ENCODE measurements around the gene CPA4. TPM values are rescaled to one million over a fixed set of nuclear protein-coding genes. Genes with fewer than 3 reads are reported as not detected.

Gene CPA4
- total and polyA plus RNA-seq, 2 of the 13 experiments (the other 11 are each of a cell fraction or from before 2014, with no cell fraction given): 0.20 to 0.22 TPM

DNA sequence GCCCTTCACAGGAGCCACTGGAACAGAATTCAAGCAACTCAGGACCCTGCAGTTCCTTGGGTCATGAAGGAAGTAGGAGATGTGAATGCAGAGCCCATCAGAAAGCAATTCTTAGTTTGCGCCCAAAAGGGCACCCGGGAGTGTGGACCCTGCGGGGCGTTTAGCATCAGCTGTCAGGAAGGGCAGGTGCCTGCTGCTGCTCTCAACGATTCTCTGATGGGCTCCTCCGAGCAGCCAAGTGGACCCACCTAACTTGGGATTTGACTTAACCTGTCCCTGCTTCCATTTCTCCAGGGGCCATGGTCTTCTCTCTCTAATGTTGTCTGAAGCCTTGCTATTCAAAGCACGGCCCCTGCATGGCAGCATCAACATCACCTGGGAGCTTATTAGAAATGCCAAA lies 68.7 kb downstream of the CPA4 start:
- no peak overlapping the region for H3K27ac ChIP-seq (ENCODE audit: extremely low read length, insufficient read depth, low read length)
- DNase-seq (ENCODE audit: low spot score) (no peak), ATAC-seq (no peak), FAIRE-seq (no peak)
- WGBS (ENCODE audit: low lambda C conversion rate): 20% methylated on average over 1 of the region's 7 CpGs
- peaks cover 1 to 24% of the 10 kb centered on the region in 2 experiments; a peak in 4 of 5 replicates for H3K27me3 ChIP-seq (ENCODE audit: control insufficient read depth in 1 of 2, insufficient read depth in 2 of 2, low read length in 2 of 2)
- H4K20me1 ChIP-seq (ENCODE audit: insufficient read depth, low read length): no peaks in the 10 kb centered on the region
- H3K79me2 ChIP-seq (ENCODE audit: insufficient read depth, low read length): no peaks in the 10 kb centered on the region
- H3K4me1 ChIP-seq (ENCODE audit: insufficient read depth, low read length): peaks cover 30% of the 10 kb centered on the region
- H3K9me3 ChIP-seq (ENCODE audit: low read length): no peaks in the 10 kb centered on the region; the same call in 1 of the 2 replicates
- H3K4me2 ChIP-seq (ENCODE audit: low read depth, low read length): no peak overlapping the region
- POLR2A ChIA-PET: no interaction called here
- no TSS peak for BruUV-seq (replicated peaks)
- H3K36me3 ChIP-seq (replicated peaks in 1 of 2; ENCODE audit: control insufficient read depth in 1 of 2, insufficient read depth in 2 of 2, low read length in 2 of 2): no peaks in the 10 kb centered on the region
- TF ChIP-seq FOXC1 (CRISPR knock-in tag; IDR thresholded peaks at IDR 0.05; ENCODE audit: borderline replicate concordance) (no peak), ZNF225 (CRISPR knock-in tag; IDR thresholded peaks at IDR 0.05) (no peak), CAMTA2 (CRISPR knock-in tag; IDR thresholded peaks at IDR 0.05; ENCODE audit: borderline replicate concordance) (no peak), RARG (CRISPR knock-in tag; IDR thresholded peaks at IDR 0.05; ENCODE audit: low read depth) (no peak), CENPX (CRISPR knock-in tag; IDR thresholded peaks at IDR 0.05) (no peak), KDM1A (CRISPR knock-in tag; IDR thresholded peaks at IDR 0.05) (no peak), PAWR (CRISPR knock-in tag; IDR thresholded peaks at IDR 0.05; ENCODE audit: borderline replicate concordance) (no peak), NFKBIZ (CRISPR knock-in tag; IDR thresholded peaks at IDR 0.05) (no peak), ZNF383 (CRISPR knock-in tag; IDR thresholded peaks at IDR 0.05; ENCODE audit: borderline replicate concordance) (no peak)
- no peak overlapping the region for H3K4me3 ChIP-seq (replicated peaks in 1 of 3; ENCODE audit: insufficient read depth in 1 of 3, low read depth in 2 of 3, low read length in 3 of 3)
- in situ Hi-C loops (cut with HindIII; ENCODE audit: extremely low pct_ligation_motif_present, low pct_unique_long_range_greater_than_20kb) (no loop called here), intact Hi-C loops (cut with micrococcal nuclease; ENCODE audit: unreplicated experiment) (no loop called here)
- no peak overlapping the region for H3K9ac ChIP-seq (ENCODE audit: insufficient read depth, low read depth, low read length)
- H2AFZ ChIP-seq (ENCODE audit: low read length): no peak overlapping the region
- CTCF ChIA-PET (ENCODE audit: low intra/inter-chr PET ratio, low total read pairs): no interaction called here

DNA sequence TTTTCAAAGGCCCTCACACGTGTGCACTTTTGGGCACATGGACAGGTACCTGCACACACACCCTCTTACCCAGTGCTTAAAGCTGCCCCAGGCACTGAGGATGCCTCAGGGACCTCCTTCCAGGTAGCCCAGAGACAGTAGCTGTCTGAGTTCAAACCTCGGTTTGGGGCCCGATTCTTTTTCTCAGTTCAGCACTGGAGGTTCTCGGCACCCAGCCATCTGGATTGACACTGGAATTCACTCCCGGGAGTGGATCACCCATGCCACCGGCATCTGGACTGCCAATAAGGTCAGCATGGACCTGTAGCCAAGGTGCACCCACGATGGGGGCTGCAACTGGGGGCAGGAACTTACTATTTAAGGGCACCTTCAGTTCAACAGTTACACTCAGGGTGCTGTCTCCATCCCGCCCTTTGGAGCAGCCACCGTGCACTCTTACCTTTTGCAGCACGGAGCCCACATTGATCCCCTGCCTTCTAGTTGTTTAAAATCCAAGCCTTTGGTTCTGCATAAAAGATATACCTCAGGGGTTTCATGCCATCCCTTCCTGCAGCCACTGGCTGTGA lies 69.4 kb downstream of the CPA4 start:
- H3K27ac ChIP-seq (ENCODE audit: extremely low read length, insufficient read depth, low read length): no peak overlapping the region
- ATAC-seq (no peak), DNase-seq (ENCODE audit: low spot score) (no peak), FAIRE-seq (no peak)
- peaks cover 30% of the 10 kb centered on the region for H3K4me1 ChIP-seq (ENCODE audit: insufficient read depth, low read length)
- no peaks in the 10 kb centered on the region for H4K20me1 ChIP-seq (ENCODE audit: insufficient read depth, low read length)
- no peaks in the 10 kb centered on the region for H3K79me2 ChIP-seq (ENCODE audit: insufficient read depth, low read length)
- H2AFZ ChIP-seq (ENCODE audit: low read length): no peak overlapping the region
- no peaks in the 10 kb centered on the region; the same call in 1 of the 2 replicates for H3K9me3 ChIP-seq (ENCODE audit: low read length)
- ChIA-PET POLR2A (no interaction called here), CTCF (ENCODE audit: low intra/inter-chr PET ratio, low total read pairs) (no interaction called here)
- H3K36me3 ChIP-seq (replicated peaks in 1 of 2; ENCODE audit: control insufficient read depth in 1 of 2, insufficient read depth in 2 of 2, low read length in 2 of 2): no peaks in the 10 kb centered on the region
- H3K27me3 ChIP-seq (ENCODE audit: control insufficient read depth in 1 of 2, insufficient read depth in 2 of 2, low read length in 2 of 2): peaks cover 1 to 24% of the 10 kb centered on the region in 2 experiments; a peak in 4 of 5 replicates
- H3K9ac ChIP-seq (ENCODE audit: insufficient read depth, low read depth, low read length): no peak overlapping the region
- H3K4me2 ChIP-seq (ENCODE audit: low read depth, low read length): no peak overlapping the region
- WGBS (ENCODE audit: low lambda C conversion rate): 63% methylated on average over 6 of the region's 10 CpGs
- intact Hi-C loops (cut with micrococcal nuclease; ENCODE audit: unreplicated experiment) (no loop called here), in situ Hi-C loops (cut with HindIII; ENCODE audit: extremely low pct_ligation_motif_present, low pct_unique_long_range_greater_than_20kb) (no loop called here)
- no TSS peak for BruUV-seq (replicated peaks)
- H3K4me3 ChIP-seq (replicated peaks in 1 of 3; ENCODE audit: insufficient read depth in 1 of 3, low read depth in 2 of 3, low read length in 3 of 3): no peak overlapping the region
- TF ChIP-seq ZBTB7A (CRISPR knock-in tag; IDR thresholded peaks at IDR 0.05) (no peak), ZNF225 (CRISPR knock-in tag; IDR thresholded peaks at IDR 0.05) (no peak), PPARG (CRISPR knock-in tag; conservative IDR thresholded peaks at IDR 0.05) (no peak), TP53 (CRISPR knock-in tag; conservative IDR thresholded peaks at IDR 0.05) (no peak), CBFB (CRISPR knock-in tag; IDR thresholded peaks at IDR 0.05) (no peak)
- TF ChIP-seq, protein P1, sequence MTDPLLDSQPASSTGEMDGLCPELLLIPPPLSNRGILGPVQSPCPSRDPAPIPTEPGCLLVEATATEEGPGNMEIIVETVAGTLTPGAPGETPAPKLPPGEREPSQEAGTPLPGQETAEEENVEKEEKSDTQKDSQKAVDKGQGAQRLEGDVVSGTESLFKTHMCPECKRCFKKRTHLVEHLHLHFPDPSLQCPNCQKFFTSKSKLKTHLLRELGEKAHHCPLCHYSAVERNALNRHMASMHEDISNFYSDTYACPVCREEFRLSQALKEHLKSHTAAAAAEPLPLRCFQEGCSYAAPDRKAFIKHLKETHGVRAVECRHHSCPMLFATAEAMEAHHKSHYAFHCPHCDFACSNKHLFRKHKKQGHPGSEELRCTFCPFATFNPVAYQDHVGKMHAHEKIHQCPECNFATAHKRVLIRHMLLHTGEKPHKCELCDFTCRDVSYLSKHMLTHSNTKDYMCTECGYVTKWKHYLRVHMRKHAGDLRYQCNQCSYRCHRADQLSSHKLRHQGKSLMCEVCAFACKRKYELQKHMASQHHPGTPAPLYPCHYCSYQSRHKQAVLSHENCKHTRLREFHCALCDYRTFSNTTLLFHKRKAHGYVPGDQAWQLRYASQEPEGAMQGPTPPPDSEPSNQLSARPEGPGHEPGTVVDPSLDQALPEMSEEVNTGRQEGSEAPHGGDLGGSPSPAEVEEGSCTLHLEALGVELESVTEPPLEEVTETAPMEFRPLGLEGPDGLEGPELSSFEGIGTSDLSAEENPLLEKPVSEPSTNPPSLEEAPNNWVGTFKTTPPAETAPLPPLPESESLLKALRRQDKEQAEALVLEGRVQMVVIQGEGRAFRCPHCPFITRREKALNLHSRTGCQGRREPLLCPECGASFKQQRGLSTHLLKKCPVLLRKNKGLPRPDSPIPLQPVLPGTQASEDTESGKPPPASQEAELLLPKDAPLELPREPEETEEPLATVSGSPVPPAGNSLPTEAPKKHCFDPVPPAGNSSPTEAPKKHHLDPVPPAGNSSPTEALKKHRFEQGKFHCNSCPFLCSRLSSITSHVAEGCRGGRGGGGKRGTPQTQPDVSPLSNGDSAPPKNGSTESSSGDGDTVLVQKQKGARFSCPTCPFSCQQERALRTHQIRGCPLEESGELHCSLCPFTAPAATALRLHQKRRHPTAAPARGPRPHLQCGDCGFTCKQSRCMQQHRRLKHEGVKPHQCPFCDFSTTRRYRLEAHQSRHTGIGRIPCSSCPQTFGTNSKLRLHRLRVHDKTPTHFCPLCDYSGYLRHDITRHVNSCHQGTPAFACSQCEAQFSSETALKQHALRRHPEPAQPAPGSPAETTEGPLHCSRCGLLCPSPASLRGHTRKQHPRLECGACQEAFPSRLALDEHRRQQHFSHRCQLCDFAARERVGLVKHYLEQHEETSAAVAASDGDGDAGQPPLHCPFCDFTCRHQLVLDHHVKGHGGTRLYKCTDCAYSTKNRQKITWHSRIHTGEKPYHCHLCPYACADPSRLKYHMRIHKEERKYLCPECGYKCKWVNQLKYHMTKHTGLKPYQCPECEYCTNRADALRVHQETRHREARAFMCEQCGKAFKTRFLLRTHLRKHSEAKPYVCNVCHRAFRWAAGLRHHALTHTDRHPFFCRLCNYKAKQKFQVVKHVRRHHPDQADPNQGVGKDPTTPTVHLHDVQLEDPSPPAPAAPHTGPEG (CRISPR knock-in tag; IDR thresholded peaks at IDR 0.05): no peak
